SK-N-SH treated with all-trans-retinoic acid at 6 μM for 48 hours (cell line): Measurements from ENCODE around the gene ARHGEF12.

ENCODE experiments used
- ARNTL ChIP-seq: fragments of 450-650 bp; formaldehyde crosslinking; IDR thresholded peaks from 2 replicates; pipeline ENCODE4 v1.5.0; 2020; ENCODE audit warnings: low read depth, mild to moderate bottlenecking, moderate library complexity, borderline replicate concordance
- BACH2 ChIP-seq: fragments of 250-450 bp; sonication (Bioruptor Pico); IDR thresholded peaks from 2 replicates; pipeline ENCODE4 v1.9.0; 2021; ENCODE audit warnings: mild to moderate bottlenecking, borderline replicate concordance
- ESRRG ChIP-seq: fragments of 250-450 bp; sonication (Bioruptor Pico); IDR thresholded peaks from 2 replicates; pipeline ENCODE4 v1.6.1; 2021; ENCODE audit warnings: mild to moderate bottlenecking
- GLIS3 ChIP-seq: fragments of 250-450 bp; sonication (Bioruptor Pico); IDR thresholded peaks from 2 replicates; pipeline ENCODE4 v1.5.0; 2020; ENCODE audit warnings: mild to moderate bottlenecking, moderate library complexity
- ISL1 ChIP-seq: fragments of 250-450 bp; sonication (Bioruptor Pico); IDR thresholded peaks from 2 replicates; pipeline ENCODE4 v2.1.2; 2022; ENCODE audit warnings: mild to moderate bottlenecking, moderate library complexity
- OSR1 ChIP-seq: fragments of 250-450 bp; sonication (Bioruptor Pico); IDR thresholded peaks from 2 replicates; pipeline ENCODE4 v1.8.0; 2022; ENCODE audit warnings: moderate library complexity, mild to moderate bottlenecking, inconsistent platforms
- PATZ1 ChIP-seq: fragments of 250-450 bp; sonication (Bioruptor Pico); IDR thresholded peaks from 2 replicates; pipeline ENCODE4 v1.8.0; 2020; ENCODE audit warnings: mild to moderate bottlenecking, moderate library complexity, borderline replicate concordance
- SNAI2 ChIP-seq: fragments of 250-450 bp; sonication (Bioruptor Pico); IDR thresholded peaks from 2 replicates; pipeline ENCODE4 v1.5.0; 2020; ENCODE audit warnings: mild to moderate bottlenecking, moderate library complexity
- ZFP3 ChIP-seq: fragments of 250-450 bp; sonication (Bioruptor Pico); IDR thresholded peaks from 2 replicates; pipeline ENCODE4 v1.5.0; 2020; ENCODE audit warnings: mild to moderate bottlenecking, moderate library complexity
- ZFP30 ChIP-seq: fragments of 450-650 bp; formaldehyde crosslinking; IDR thresholded peaks from 2 replicates; pipeline ENCODE4 v1.5.0; 2022; ENCODE audit warnings: mild to moderate bottlenecking, moderate library complexity
- ZNF8 ChIP-seq: fragments of 450-650 bp; formaldehyde crosslinking; IDR thresholded peaks from 2 replicates; pipeline ENCODE4 v1.5.0; 2020; ENCODE audit warnings: mild to moderate bottlenecking, moderate library complexity
- TF ChIP-seq, protein P1 (sequence below): fragments of 250-450 bp; sonication (Bioruptor Pico); IDR thresholded peaks from 2 replicates; pipeline ENCODE4 v1.5.1; 2020; ENCODE audit warnings: low read depth, mild to moderate bottlenecking, moderate library complexity

- TF ChIP-seq SNAI2 (CRISPR knock-in tag) (no peak), ZNF8 (CRISPR knock-in tag) (no peak), OSR1 (CRISPR knock-in tag) (no peak), PATZ1 (no peak), ISL1 (CRISPR knock-in tag) (no peak), ARNTL (CRISPR knock-in tag) (no peak), ZFP3 (CRISPR knock-in tag) (no peak), ZFP30 (no peak), GLIS3 (no peak), BACH2 (CRISPR knock-in tag) (no peak), ESRRG (no peak)
- TF ChIP-seq, protein P1, sequence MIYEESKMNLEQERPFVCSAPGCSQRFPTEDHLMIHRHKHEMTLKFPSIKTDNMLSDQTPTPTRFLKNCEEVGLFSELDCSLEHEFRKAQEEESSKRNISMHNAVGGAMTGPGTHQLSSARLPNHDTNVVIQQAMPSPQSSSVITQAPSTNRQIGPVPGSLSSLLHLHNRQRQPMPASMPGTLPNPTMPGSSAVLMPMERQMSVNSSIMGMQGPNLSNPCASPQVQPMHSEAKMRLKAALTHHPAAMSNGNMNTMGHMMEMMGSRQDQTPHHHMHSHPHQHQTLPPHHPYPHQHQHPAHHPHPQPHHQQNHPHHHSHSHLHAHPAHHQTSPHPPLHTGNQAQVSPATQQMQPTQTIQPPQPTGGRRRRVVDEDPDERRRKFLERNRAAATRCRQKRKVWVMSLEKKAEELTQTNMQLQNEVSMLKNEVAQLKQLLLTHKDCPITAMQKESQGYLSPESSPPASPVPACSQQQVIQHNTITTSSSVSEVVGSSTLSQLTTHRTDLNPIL (CRISPR knock-in tag): no peak
Observed at GRCh38 chr11:120404495-120404894, 68.3 kb downstream of the ARHGEF12 start.
